ENCODE results near the gene STX8.

DNA sequence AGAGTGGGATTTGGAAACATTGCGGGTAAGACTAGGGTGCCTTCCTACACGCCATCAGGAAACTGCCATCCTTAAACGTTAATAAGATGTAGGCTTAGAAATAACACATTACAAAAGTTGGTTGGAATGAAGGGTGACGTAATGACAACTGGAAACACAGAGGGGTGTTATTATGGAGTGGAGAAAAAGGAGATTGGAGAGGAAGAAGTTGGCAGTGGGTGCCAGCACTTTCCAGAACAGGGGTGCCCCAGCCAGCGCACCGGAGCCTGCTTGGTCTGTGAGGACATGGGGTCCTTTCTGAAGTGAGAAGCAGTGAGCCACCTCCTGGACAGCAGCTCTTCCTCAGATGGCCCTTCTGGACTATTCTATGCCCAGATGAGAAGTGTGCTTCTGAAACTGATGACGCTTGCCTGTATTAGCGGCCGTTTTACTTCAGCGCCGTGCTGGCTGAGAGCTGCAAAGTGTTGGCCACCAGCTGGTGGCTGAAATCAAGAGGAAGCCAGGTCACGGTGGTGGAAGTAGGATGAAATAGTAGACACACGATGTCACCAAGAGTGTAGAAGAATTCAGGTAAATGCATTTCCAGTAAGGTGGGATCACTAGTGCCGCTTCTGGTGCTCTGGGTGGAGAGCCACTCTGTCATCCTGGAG is 309.5 kb downstream of the STX8 start:
- TF ChIP-seq TCF12 (IDR thresholded peaks at IDR 0.05), result no peak
- TF ChIP-seq NFIC (IDR thresholded peaks at IDR 0.05; ENCODE audit: borderline replicate concordance), result no peak
- no peak for TF ChIP-seq CTCF (IDR thresholded peaks at IDR 0.05)
- no peak for TF ChIP-seq EP300 (IDR thresholded peaks at IDR 0.05; ENCODE audit: borderline replicate concordance in 1 of 2, low read depth in 1 of 2, low read length in 1 of 2)
- TF ChIP-seq, protein P1, sequence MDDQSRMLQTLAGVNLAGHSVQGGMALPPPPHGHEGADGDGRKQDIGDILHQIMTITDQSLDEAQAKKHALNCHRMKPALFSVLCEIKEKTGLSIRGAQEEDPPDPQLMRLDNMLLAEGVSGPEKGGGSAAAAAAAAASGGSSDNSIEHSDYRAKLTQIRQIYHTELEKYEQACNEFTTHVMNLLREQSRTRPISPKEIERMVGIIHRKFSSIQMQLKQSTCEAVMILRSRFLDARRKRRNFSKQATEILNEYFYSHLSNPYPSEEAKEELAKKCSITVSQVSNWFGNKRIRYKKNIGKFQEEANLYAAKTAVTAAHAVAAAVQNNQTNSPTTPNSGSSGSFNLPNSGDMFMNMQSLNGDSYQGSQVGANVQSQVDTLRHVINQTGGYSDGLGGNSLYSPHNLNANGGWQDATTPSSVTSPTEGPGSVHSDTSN (IDR thresholded peaks at IDR 0.05), result no peak
- TF ChIP-seq, protein P2, sequence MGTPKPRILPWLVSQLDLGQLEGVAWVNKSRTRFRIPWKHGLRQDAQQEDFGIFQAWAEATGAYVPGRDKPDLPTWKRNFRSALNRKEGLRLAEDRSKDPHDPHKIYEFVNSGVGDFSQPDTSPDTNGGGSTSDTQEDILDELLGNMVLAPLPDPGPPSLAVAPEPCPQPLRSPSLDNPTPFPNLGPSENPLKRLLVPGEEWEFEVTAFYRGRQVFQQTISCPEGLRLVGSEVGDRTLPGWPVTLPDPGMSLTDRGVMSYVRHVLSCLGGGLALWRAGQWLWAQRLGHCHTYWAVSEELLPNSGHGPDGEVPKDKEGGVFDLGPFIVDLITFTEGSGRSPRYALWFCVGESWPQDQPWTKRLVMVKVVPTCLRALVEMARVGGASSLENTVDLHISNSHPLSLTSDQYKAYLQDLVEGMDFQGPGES (IDR thresholded peaks at IDR 0.05; ENCODE audit: low read depth, low read length), result no peak
- TF ChIP-seq MAX (IDR thresholded peaks at IDR 0.05; ENCODE audit: low read depth), result no peak

All from SK-N-SH (cell line).